GM10847 (cell line): ENCODE data around the gene ADRA2C.

ENCODE experiments used
- POLR2A ChIP-seq: IDR thresholded peaks from 2 replicates; pipeline ENCODE4 v1.6.1; 2011; ENCODE audit not compliant: insufficient read length; ENCODE audit errors: extremely low read depth

ADRA2C gene

GRCh38 chr4:3766036-3766784 lies at the start of gene ADRA2C:
Gene ADRA2C, plus strand, starts transcription at chr4:3766385. Its CDS starts 222 bp downstream, at chr4:3766607.
- TF ChIP-seq POLR2A: no peak

DNA sequence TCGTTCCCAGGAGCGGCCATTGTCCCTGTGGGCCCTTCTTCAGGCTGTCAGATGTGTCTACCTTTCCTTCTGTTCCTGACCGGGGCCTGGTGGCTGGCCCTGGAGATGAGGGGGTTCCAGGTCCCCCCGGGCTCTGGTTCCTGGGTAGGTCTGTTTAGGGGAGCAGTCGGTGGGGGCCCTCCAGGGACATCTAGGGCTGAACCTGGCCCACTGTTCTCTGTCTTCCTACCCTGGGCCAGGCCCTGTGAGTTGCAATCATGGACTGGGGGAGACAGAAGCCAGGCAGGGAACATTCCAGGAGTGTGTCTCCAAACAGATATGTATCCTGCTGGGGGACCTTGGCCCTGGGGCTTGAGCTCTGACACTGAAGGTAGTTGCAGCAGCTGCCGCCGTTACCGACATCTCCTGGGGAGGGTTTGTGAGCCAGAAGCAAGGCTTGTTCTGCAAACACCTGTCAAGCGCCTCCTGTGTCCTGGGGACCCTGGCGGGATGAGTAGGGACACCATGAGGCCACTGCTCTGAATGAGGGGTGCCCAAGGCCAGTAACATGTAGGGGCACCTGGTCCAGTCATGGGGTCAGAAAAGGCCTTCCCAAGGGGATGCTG lies 49.5 kb upstream of the ADRA2C start:
- no peak for TF ChIP-seq POLR2A

- TF ChIP-seq POLR2A: no peak
These were observed 48.9 kb upstream of the ADRA2C start for GRCh38 chr4:3717241-3717640.

- no peak for TF ChIP-seq POLR2A
These were observed 47.7 kb upstream of the ADRA2C start for GRCh38 chr4:3718462-3718861.

- no peak for TF ChIP-seq POLR2A
These were observed 47.0 kb upstream of the ADRA2C start for GRCh38 chr4:3719191-3719590.

DNA sequence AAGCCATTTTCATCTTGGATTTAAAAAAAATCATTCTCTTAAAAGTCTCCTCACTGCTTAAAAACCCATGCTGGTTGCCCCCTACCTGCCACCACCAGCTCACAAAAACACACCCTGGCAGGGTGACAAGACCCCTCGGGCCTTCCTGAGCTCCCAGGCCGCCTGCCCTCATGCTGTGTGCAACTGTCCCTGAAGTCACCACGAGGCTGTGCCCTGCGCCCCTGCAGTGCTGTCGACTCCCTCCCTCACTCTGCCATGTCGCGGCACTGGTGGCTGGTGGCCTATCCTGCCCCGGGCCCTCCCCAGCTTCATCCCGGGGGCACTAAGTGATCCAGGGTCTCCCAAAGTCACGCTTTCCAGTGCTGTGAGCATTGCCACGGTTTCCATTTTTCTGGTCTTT lies 46.3 kb upstream of the ADRA2C start:
- TF ChIP-seq POLR2A: no peak

DNA sequence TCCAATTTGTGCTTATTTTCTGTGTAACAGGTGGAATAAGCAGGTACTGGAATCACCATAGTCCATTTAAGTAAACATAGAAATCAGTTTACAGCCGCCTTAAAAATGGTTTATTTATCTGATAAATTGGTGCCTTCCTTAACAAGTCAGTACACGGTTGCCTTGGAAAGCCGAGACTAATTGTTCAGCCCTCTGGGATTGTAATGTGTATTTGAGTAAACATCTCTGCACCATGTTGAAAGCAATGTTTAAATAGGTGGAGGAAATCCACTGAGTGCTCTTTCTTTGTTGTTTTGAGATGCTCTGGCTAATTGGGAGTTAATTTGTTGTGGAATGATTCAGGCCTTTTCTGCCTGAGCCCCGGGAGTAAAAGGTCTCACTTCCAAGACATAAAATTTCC lies 45.7 kb upstream of the ADRA2C start:
- TF ChIP-seq POLR2A: no peak

DNA sequence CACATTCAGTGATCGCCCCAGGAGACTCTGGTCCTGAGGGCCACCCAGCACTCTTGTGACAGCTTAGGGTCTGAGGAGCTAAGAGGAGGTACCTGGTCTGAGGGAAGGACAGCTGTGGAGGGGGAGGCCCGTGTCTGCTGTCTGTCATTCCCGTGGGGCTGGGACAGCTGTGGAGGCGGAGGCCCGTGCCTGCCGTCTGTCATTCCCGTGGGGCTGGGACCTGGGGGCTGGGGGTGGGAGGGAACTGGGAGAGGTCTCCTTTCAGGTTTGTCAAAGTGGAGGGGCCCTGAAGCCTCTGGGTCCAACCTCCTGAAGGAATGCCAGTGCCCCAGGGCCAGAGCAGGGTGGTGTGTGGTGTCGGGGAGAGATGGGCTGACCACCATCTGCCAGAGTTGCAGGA lies 45.0 kb upstream of the ADRA2C start:
- no peak for TF ChIP-seq POLR2A

GRCh38 chr4:3721627-3722026 lies 44.6 kb upstream of the ADRA2C start:
- TF ChIP-seq POLR2A: no peak

DNA sequence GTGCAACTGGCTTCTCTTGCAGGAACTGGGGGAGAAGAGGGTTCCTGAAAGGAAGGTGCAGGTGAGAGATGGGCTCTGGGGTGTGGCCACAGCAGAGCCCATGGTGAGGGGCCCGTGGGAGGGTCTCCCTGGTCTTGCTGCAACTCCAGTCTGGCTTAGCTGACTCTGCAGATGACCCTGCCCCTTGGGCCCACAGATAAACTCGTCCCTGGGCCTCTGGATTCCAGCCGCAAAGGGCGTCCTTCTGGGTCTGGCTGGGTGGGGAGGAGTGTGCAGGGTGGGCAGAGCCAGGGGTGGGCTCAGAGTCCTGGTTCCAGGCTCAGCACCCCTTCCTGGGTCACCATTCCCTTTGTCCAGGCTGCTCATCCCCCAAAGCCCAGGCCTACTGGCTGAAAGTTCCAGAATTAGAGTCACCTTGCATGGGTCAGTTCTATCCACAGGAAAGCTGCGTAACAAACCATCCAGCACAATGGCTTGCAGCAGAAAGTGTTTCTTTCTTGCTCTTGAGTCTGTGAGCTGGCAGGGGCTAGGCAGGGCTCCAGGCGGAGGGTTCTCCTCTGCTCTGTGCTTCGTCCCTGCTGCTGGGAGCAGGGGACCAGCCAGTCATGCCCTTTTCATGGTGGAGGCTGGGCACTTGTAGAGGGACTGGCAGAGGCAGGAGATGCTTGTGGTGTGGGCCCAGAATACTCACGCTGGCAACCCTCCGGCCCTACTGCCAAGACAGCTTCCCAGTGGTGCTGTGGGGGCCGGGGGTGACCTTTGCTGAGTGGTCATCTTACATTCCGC lies 43.5 kb upstream of the ADRA2C start:
- no peak for TF ChIP-seq POLR2A

GRCh38 chr4:3723232-3723642 lies 42.9 kb upstream of the ADRA2C start:
- TF ChIP-seq POLR2A: no peak

- no peak for TF ChIP-seq POLR2A
These were observed 41.6 kb upstream of the ADRA2C start for GRCh38 chr4:3724319-3725231.

DNA sequence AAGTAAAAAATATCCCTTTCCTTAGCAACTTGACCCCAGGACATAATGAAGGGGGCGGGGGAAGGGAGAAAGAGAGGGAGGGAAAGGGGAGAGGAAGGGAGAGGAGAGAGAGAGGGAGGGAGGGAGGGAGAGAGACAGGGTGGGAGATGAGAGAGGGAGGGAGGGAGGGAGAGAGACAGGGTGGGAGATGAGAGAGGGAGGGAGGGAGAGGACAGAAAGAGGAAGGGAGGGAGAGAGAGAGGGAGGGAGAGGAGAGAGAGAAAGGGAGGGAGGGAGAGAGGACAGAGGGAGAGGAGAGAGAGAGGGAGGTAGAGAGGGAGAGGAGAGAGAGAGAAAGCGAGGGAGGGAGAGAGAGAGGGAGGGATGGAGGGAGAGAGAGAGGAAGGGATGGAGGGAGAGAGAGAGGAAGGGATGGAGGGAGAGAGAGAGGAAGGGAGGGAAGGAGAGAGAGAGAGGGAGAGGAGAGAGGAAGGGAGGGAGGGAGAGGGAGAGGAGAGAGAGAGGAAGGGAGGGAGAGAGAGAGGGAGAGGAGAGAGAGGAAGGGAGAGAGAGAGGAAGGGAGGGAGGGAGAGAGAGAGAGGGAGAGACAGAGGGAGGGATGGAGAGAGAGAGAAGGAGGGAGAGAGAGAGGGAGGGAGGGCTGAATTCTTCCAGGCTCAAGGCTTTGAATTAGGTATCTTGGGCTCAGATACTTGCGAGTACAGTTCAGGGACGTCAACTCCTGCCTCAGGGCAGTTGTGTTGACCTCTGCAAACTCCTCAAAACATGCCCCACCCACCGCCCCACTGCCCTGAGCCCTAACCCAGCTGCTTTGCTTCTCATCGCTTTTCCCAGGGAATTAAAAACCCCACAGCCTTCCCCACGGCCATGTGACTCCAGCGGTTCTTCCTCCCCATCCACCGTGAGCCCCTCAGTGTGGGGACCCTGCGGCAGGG lies 40.0 kb upstream of the ADRA2C start:
- no peak for TF ChIP-seq POLR2A

DNA sequence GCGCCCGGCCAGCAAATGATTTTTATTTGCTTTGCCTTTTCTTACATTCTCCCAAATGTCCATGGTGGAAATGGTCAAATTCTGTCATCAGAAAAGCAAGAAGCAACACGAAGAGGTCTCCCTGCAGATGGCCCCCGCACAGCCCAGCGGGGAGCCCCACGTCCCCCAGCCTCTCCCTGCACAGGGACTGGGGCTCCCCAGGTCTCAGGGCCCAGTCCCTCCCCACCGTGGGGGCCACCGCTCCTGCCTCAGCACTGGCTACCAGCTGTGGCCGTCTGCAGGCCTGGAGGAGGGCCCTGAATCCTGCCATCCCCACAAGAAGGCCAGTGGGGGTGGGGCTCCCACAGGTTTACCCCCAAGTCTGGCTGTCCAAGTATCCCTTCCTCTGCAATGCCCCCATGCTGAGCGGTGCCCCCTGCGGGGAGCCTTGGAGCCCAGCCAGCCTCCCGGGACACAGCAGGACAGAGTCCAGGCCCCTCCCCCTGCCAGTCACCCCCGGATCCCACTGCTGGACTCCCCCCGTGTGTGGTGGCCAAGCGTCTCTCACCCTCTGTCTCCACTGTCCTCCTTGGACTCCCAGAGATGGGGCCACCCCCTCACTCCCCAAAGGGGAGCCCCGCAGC lies 38.2 kb upstream of the ADRA2C start:
- no peak for TF ChIP-seq POLR2A
